Measurements from ENCODE around the gene PHTF1.
"Not testable (repeated sequence)": the region's sequence is repeated elsewhere in the genome, so short reads cannot be mapped to it uniquely, and the experiment has no call there.

The PHTF1 gene

GRCh38 chr1:113742515-113742914 is 16.8 kb downstream of the PHTF1 start:
- H2BK5ac ChIP-seq (ENCODE audit: low read length) = no peak overlapping the region
- H2AK5ac ChIP-seq (ENCODE audit: low read length) = no peak overlapping the region
- H3K79me1 ChIP-seq (ENCODE audit: low read length) = peaks cover 2% of the 10 kb centered on the region
- no peaks in the 10 kb centered on the region for H3K4me1 ChIP-seq (ENCODE audit: control insufficient read depth, low read depth, low read length)
- WGBS (ENCODE audit: extremely low coverage, insufficient coverage, low lambda C conversion rate) = no CpG with 5 or more reads among the region's 5 CpGs
- no peak overlapping the region for H3K4me2 ChIP-seq (ENCODE audit: low read length)
- no peak overlapping the region for H3K23ac ChIP-seq (ENCODE audit: low read length)
- H3K9ac ChIP-seq (ENCODE audit: low read length) = no peak overlapping the region
- no peaks in the 10 kb centered on the region for H3K36me3 ChIP-seq (ENCODE audit: control insufficient read depth, insufficient read depth, low read length)
- no peak overlapping the region for H2BK15ac ChIP-seq (replicated peaks; ENCODE audit: low read depth)
- H2BK120ac ChIP-seq (ENCODE audit: low read depth, low read length) = no peak overlapping the region
- H3K4me3 ChIP-seq (ENCODE audit: low read length) = no peak overlapping the region
- no peak overlapping the region for H3K27ac ChIP-seq (ENCODE audit: low read depth, low read length)
- H4K5ac ChIP-seq (ENCODE audit: low read length) = no peak overlapping the region
- H3K56ac ChIP-seq (ENCODE audit: low read length) = no peak overlapping the region
- H3K4ac ChIP-seq (ENCODE audit: low read depth, low read length) = no peak overlapping the region
- no peaks in the 10 kb centered on the region for H3K27me3 ChIP-seq (ENCODE audit: insufficient read depth, low read length, poor library complexity)
- H3K18ac ChIP-seq (ENCODE audit: low read length) = no peak overlapping the region
- H3K79me2 ChIP-seq (ENCODE audit: control insufficient read depth, insufficient read depth, low read length) = no peaks in the 10 kb centered on the region
- H4K8ac ChIP-seq (ENCODE audit: low read depth, low read length) = no peak overlapping the region
- no peak for DNase-seq

DNA sequence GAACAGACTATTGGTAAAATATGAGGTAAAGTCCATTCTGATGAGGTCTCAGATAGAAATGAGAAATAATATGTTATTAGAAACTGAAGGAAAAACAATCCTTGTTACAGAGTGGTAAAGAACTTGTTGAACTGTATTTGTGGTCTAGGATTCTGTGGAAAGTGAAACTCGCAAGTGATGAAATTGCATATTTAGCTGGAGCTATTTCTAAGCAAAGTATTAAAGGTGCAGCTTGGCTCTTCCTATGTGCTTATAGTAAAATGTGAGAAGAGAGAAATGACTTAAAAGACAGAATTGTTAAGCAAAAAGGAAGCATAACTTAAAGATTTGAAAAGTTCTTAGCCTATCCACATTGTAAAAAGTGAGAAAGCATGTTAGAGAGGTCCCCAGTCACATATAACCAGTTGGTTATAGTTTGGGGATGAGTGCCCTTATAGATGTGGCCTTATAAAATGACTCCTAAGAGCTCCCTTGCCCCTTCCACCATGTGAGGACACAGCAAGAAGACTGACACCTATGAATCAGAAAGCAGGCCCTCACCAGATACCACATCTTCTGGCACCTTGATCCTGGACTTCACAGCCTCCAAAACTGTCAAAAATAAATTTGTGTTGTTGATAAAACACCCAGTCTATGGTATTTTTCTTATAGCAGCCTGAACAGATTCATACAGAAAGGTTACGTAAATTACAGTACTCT is 24.8 kb downstream of the PHTF1 start:
- H4K5ac ChIP-seq (ENCODE audit: low read length) = no peak overlapping the region
- no peak for DNase-seq
- H4K8ac ChIP-seq (ENCODE audit: low read depth, low read length) = no peak overlapping the region
- no peak overlapping the region for H3K18ac ChIP-seq (ENCODE audit: low read length)
- H3K79me1 ChIP-seq (ENCODE audit: low read length) = no peaks in the 10 kb centered on the region
- H3K4me1 ChIP-seq (ENCODE audit: control insufficient read depth, low read depth, low read length) = no peaks in the 10 kb centered on the region
- H2BK120ac ChIP-seq (ENCODE audit: low read depth, low read length) = no peak overlapping the region
- H2BK15ac ChIP-seq (replicated peaks; ENCODE audit: low read depth) = no peak overlapping the region
- no peak overlapping the region for H3K9ac ChIP-seq (ENCODE audit: low read length)
- H3K27ac ChIP-seq (ENCODE audit: low read depth, low read length) = no peak overlapping the region
- no peaks in the 10 kb centered on the region for H3K27me3 ChIP-seq (ENCODE audit: insufficient read depth, low read length, poor library complexity)
- no CpG with 5 or more reads among the region's 2 CpGs for WGBS (ENCODE audit: extremely low coverage, insufficient coverage, low lambda C conversion rate)
- no peak overlapping the region for H3K4ac ChIP-seq (ENCODE audit: low read depth, low read length)
- H3K4me3 ChIP-seq (ENCODE audit: low read length) = no peak overlapping the region
- H3K56ac ChIP-seq (ENCODE audit: low read length) = no peak overlapping the region
- no peaks in the 10 kb centered on the region for H3K79me2 ChIP-seq (ENCODE audit: control insufficient read depth, insufficient read depth, low read length)
- H3K36me3 ChIP-seq (ENCODE audit: control insufficient read depth, insufficient read depth, low read length) = no peaks in the 10 kb centered on the region
- no peak overlapping the region for H2AK5ac ChIP-seq (ENCODE audit: low read length)
- no peak overlapping the region for H3K4me2 ChIP-seq (ENCODE audit: low read length)
- no peak overlapping the region for H2BK5ac ChIP-seq (ENCODE audit: low read length)
- no peak overlapping the region for H3K23ac ChIP-seq (ENCODE audit: low read length)

DNA sequence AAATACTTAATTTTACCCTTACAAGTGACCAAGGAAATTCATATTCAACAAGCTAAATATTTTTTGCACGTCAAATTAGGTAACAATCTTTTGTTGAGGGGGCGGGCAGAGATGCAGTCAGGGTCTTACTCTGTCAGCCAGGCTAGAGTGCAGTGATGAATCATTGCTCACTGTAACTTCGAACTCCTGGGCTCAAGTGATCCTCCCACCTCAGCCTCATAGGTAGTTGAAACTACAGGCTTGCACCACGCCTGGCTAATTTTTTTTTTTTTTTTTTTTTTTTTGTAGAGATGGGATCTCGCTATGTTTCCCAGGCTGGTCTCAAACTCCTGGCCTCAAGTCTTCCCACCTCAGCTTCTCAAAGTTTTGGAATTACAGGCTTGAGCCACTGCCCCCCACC is 26.5 kb downstream of the PHTF1 start:
- H3K4me2 ChIP-seq (ENCODE audit: low read length) = no peak overlapping the region
- no peaks in the 10 kb centered on the region for H3K36me3 ChIP-seq (ENCODE audit: control insufficient read depth, insufficient read depth, low read length)
- H3K27ac ChIP-seq (ENCODE audit: low read depth, low read length) = no peak overlapping the region
- no peak overlapping the region for H4K5ac ChIP-seq (ENCODE audit: low read length)
- no peak for DNase-seq
- no peak overlapping the region for H2BK120ac ChIP-seq (ENCODE audit: low read depth, low read length)
- no peak overlapping the region for H3K4me3 ChIP-seq (ENCODE audit: low read length)
- no peak overlapping the region for H4K8ac ChIP-seq (ENCODE audit: low read depth, low read length)
- H3K79me1 ChIP-seq (ENCODE audit: low read length) = no peaks in the 10 kb centered on the region
- WGBS (ENCODE audit: extremely low coverage, insufficient coverage, low lambda C conversion rate) = no CpG with 5 or more reads among the region's 5 CpGs
- no peaks in the 10 kb centered on the region for H3K79me2 ChIP-seq (ENCODE audit: control insufficient read depth, insufficient read depth, low read length)
- no peak overlapping the region for H3K4ac ChIP-seq (ENCODE audit: low read depth, low read length)
- H3K56ac ChIP-seq (ENCODE audit: low read length) = no peak overlapping the region
- H2AK5ac ChIP-seq (ENCODE audit: low read length) = no peak overlapping the region
- H2BK5ac ChIP-seq (ENCODE audit: low read length) = no peak overlapping the region
- no peaks in the 10 kb centered on the region for H3K27me3 ChIP-seq (ENCODE audit: insufficient read depth, low read length, poor library complexity)
- H2BK15ac ChIP-seq (replicated peaks; ENCODE audit: low read depth) = no peak overlapping the region
- H3K4me1 ChIP-seq (ENCODE audit: control insufficient read depth, low read depth, low read length) = no peaks in the 10 kb centered on the region
- H3K9ac ChIP-seq (ENCODE audit: low read length) = no peak overlapping the region
- no peak overlapping the region for H3K18ac ChIP-seq (ENCODE audit: low read length)
- H3K23ac ChIP-seq (ENCODE audit: low read length) = no peak overlapping the region

DNA sequence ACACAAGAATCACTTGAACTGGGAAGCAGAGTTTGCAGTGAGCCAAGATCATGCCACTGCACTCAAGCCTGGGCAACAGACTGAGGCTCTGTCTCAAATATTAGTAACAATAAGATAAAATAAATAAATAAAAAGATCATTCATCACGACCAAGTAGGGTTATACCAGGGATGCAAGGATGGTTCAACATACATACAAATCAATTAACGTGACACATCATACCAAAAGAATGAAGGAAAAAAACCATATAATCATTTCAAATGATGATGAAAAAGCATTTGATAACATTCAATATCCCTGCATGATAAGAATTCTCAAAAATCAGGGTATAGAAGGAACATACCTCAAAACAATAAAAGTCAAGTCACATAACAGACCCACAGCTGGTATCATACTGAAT is 38.3 kb downstream of the PHTF1 start:
- Histone ChIP-seq H3K18ac (ENCODE audit: low read length) (no peak overlapping the region), H2BK5ac (ENCODE audit: low read length) (no peak overlapping the region), H3K56ac (ENCODE audit: low read length) (no peak overlapping the region), H2BK120ac (ENCODE audit: low read depth, low read length) (no peak overlapping the region), H3K27ac (ENCODE audit: low read depth, low read length) (no peak overlapping the region), H3K4me2 (ENCODE audit: low read length) (no peak overlapping the region), H3K79me2 (ENCODE audit: control insufficient read depth, insufficient read depth, low read length) (no peaks in the 10 kb centered on the region), H4K8ac (ENCODE audit: low read depth, low read length) (no peak overlapping the region), H3K79me1 (ENCODE audit: low read length) (no peaks in the 10 kb centered on the region), H2BK15ac (replicated peaks; ENCODE audit: low read depth) (no peak overlapping the region), H3K4ac (ENCODE audit: low read depth, low read length) (no peak overlapping the region), H4K5ac (ENCODE audit: low read length) (no peak overlapping the region), H3K4me3 (ENCODE audit: low read length) (no peak overlapping the region), H3K9ac (ENCODE audit: low read length) (no peak overlapping the region), H3K27me3 (ENCODE audit: insufficient read depth, low read length, poor library complexity) (no peaks in the 10 kb centered on the region), H3K23ac (ENCODE audit: low read length) (no peak overlapping the region), H3K36me3 (ENCODE audit: control insufficient read depth, insufficient read depth, low read length) (peaks cover 2% of the 10 kb centered on the region), H3K4me1 (ENCODE audit: control insufficient read depth, low read depth, low read length) (no peaks in the 10 kb centered on the region), H2AK5ac (ENCODE audit: low read length) (no peak overlapping the region)
- no peak for DNase-seq
- WGBS (ENCODE audit: extremely low coverage, insufficient coverage, low lambda C conversion rate) = no CpG with 5 or more reads among the region's 2 CpGs

DNA sequence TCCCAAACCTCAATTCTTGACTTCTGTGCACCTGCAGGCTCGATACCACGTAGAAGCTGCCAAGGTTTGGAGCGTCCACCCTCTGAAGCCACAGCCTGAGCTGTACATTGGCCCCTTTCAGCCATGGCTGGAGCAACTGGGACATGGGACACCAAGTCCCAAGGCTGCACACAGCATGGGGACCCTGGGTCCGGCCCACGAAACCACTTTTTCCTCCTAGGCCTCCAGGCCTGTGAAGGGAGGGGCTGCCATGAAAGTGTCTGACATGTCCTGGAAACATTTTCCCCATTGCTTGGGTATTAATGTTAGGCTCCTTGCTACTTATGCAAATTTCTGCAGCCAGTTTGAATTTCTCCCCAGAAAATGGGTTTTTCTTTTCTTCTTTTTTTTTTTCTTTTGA is 40.7 kb downstream of the PHTF1 start:
- not testable (repeated sequence) for H2BK120ac ChIP-seq (ENCODE audit: low read depth, low read length); H3K27ac ChIP-seq (ENCODE audit: low read depth, low read length); H4K5ac ChIP-seq (ENCODE audit: low read length); H4K8ac ChIP-seq (ENCODE audit: low read depth, low read length); H3K79me2 ChIP-seq (ENCODE audit: control insufficient read depth, insufficient read depth, low read length); H3K23ac ChIP-seq (ENCODE audit: low read length); H2AK5ac ChIP-seq (ENCODE audit: low read length); H3K4me3 ChIP-seq (ENCODE audit: low read length); H3K4me2 ChIP-seq (ENCODE audit: low read length); H3K27me3 ChIP-seq (ENCODE audit: insufficient read depth, low read length, poor library complexity); H3K56ac ChIP-seq (ENCODE audit: low read length); H2BK5ac ChIP-seq (ENCODE audit: low read length); H3K18ac ChIP-seq (ENCODE audit: low read length); H2BK15ac ChIP-seq (replicated peaks; ENCODE audit: low read depth); H3K36me3 ChIP-seq (ENCODE audit: control insufficient read depth, insufficient read depth, low read length); H3K4me1 ChIP-seq (ENCODE audit: control insufficient read depth, low read depth, low read length); H3K79me1 ChIP-seq (ENCODE audit: low read length); DNase-seq; H3K9ac ChIP-seq (ENCODE audit: low read length); H3K4ac ChIP-seq (ENCODE audit: low read depth, low read length)
- WGBS (ENCODE audit: extremely low coverage, insufficient coverage, low lambda C conversion rate) = no CpG with 5 or more reads among the region's 5 CpGs

GRCh38 chr1:113717506-113717905 is 41.8 kb downstream of the PHTF1 start:
- H2AK5ac ChIP-seq (ENCODE audit: low read length); H2BK15ac ChIP-seq (replicated peaks; ENCODE audit: low read depth); H3K4me3 ChIP-seq (ENCODE audit: low read length); H3K27me3 ChIP-seq (ENCODE audit: insufficient read depth, low read length, poor library complexity); H3K4me2 ChIP-seq (ENCODE audit: low read length); H3K27ac ChIP-seq (ENCODE audit: low read depth, low read length); H3K23ac ChIP-seq (ENCODE audit: low read length); H4K5ac ChIP-seq (ENCODE audit: low read length); H3K36me3 ChIP-seq (ENCODE audit: control insufficient read depth, insufficient read depth, low read length); H3K18ac ChIP-seq (ENCODE audit: low read length); H3K4ac ChIP-seq (ENCODE audit: low read depth, low read length); H2BK5ac ChIP-seq (ENCODE audit: low read length); H3K79me1 ChIP-seq (ENCODE audit: low read length); H4K8ac ChIP-seq (ENCODE audit: low read depth, low read length); H3K79me2 ChIP-seq (ENCODE audit: control insufficient read depth, insufficient read depth, low read length); H2BK120ac ChIP-seq (ENCODE audit: low read depth, low read length); DNase-seq; H3K9ac ChIP-seq (ENCODE audit: low read length); H3K56ac ChIP-seq (ENCODE audit: low read length); H3K4me1 ChIP-seq (ENCODE audit: control insufficient read depth, low read depth, low read length): not testable (repeated sequence)
- no CpG with 5 or more reads among the region's 6 CpGs for WGBS (ENCODE audit: extremely low coverage, insufficient coverage, low lambda C conversion rate)
